PC-9 (cell line): ENCODE results near the gene TMEM131L. TPM values are rescaled to one million over a fixed set of nuclear protein-coding genes. Genes with fewer than 3 reads are reported as not detected.

ENCODE experiments used
- BruUV-seq: library from RNA; stranded (reverse); fragments of 400-500 nt; replicated peaks from 2 replicates; lab custom pipeline; 2021; lab: Mats Ljungman, UMichigan
- CTCF ChIA-PET: fragments of 300-600 bp; sonication (Branson Sonifier 250); formaldehyde crosslinking; loops from one replicate; lab custom pipeline; 2022; ENCODE audit warnings: antibody characterized with exemption; lab: Charles Lee
- POLR2A ChIA-PET: fragments of 300-600 bp; sonication (Branson Sonifier 250); formaldehyde crosslinking; loops from one replicate; lab custom pipeline; 2022; ENCODE audit warnings: antibody characterized with exemption; ENCODE audit not compliant: unreplicated experiment; lab: Charles Lee
- DNase-seq, 2 experiments: peaks; one replicate each; pipeline versions ENCODE4 v3.0.0 to v3.0.0-alpha.2; 2015 to 2022; ENCODE audit warnings: mixed read lengths in 1 of 2
- H2AFZ ChIP-seq: fragments of 200-600 bp; sonication (generic); 2 replicates; pipeline ENCODE4 v1.8.1; 2017; ENCODE audit warnings: antibody characterized with exemption
- H3F3A ChIP-seq: fragments of 200-600 bp; sonication (generic); 2 replicates; pipeline ENCODE4 v1.8.1; 2017; ENCODE audit warnings: antibody characterized with exemption, mild to moderate bottlenecking, low read depth; ENCODE audit not compliant: insufficient read depth
- H3K27ac ChIP-seq: fragments of 200-600 bp; sonication (generic); 2 replicates; pipeline ENCODE4 v1.6.1; 2016; ENCODE audit warnings: mixed run types
- H3K27me3 ChIP-seq: fragments of 200-600 bp; sonication (generic); 2 replicates; pipeline ENCODE4 v1.6.1; 2016; ENCODE audit warnings: low read depth, mixed run types; ENCODE audit not compliant: insufficient read depth
- H3K36me3 ChIP-seq: fragments of 200-600 bp; sonication (generic); 2 replicates; pipeline ENCODE4 v1.6.1; 2016; ENCODE audit warnings: low read depth, mixed run types
- H3K4me1 ChIP-seq: fragments of 200-600 bp; sonication (generic); replicated peaks from 2 replicates; pipeline ENCODE4 v1.6.1; 2016; ENCODE audit warnings: mixed run types; ENCODE audit not compliant: insufficient read depth
- H3K4me2 ChIP-seq: fragments of 200-600 bp; sonication (generic); 2 replicates; pipeline ENCODE4 v1.6.1; 2017; ENCODE audit warnings: mixed run types
- H3K4me3 ChIP-seq: fragments of 200-600 bp; sonication (generic); 2 replicates; pipeline ENCODE4 v1.6.1; 2016; ENCODE audit warnings: mixed run types
- H3K79me2 ChIP-seq: fragments of 200-600 bp; sonication (generic); 2 replicates; pipeline ENCODE4 v1.6.1; 2017; ENCODE audit warnings: low read depth, mixed run types
- H3K9me2 ChIP-seq: fragments of 200-600 bp; sonication (generic); 2 replicates; pipeline ENCODE4 v1.8.1; 2017; ENCODE audit warnings: mild to moderate bottlenecking; ENCODE audit not compliant: insufficient read depth
- H3K9me3 ChIP-seq: fragments of 200-600 bp; sonication (generic); 2 replicates; pipeline ENCODE4 v1.8.1; 2016; ENCODE audit warnings: low read depth; ENCODE audit not compliant: insufficient read depth
- H4K20me1 ChIP-seq: fragments of 200-600 bp; sonication (generic); 2 replicates; pipeline ENCODE4 v1.8.1; 2017; ENCODE audit not compliant: insufficient read depth
- EZH2 ChIP-seq: fragments of 200-600 bp; sonication (generic); IDR thresholded peaks from 2 replicates; pipeline ENCODE4 v1.8.0; 2017; ENCODE audit warnings: antibody characterized with exemption, low read depth
- intact Hi-C: fragments of 100-400 bp; cut with micrococcal nuclease; formaldehyde crosslinking; loops from one replicate; pipeline ENCODE4 v1.10.0; 2022; ENCODE audit not compliant: unreplicated experiment
- total RNA-seq: library from RNA; stranded (reverse); gene quantifications from 2 replicates; pipeline ENCODE4 v1.2.3, GENCODE V29; 2021
- TF ChIP-seq, protein P1 (sequence below): fragments of 200-600 bp; sonication (generic); conservative IDR thresholded peaks from 2 replicates; pipeline ENCODE4 v1.6.1; 2017; ENCODE audit warnings: mixed run types, antibody characterized with exemption, mild to moderate bottlenecking, moderate library complexity

The TMEM131L gene
- total RNA-seq, 1 experiment from 2014 or later: 3.8 TPM

DNA sequence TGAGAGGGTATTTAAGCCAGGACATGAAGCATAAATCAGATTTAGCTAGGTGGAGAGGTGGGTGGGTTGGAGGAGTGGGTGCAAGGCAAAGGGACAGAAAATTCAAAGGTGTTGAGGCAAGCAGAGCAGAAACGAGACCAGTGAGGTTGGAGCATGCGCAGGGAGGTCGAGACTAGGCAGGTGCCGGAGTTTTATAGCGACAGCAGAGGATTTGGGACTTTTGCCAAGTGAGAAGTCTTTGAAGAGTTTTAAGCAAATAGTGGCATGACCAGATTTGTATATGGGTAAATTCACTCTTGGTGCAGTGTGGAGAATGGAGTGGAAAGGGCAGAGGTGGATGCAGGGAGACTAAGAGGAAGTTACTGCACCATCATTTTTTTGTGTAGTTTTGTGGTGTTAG is 110.9 kb downstream of the TMEM131L start:
- ChIA-PET POLR2A (no interaction called here), CTCF (interaction anchor here (0.7 kb wide), 1 partner anchor 939 kb away, joined by 5 read pairs; no protein-coding TSS in a partner anchor)
- Histone ChIP-seq H3K9me2 (no peaks in the 10 kb centered on the region), H4K20me1 (no peaks in the 10 kb centered on the region), H3K4me1 (no peaks in the 10 kb centered on the region), H3K36me3 (no peaks in the 10 kb centered on the region), H3K9me3 (no peaks in the 10 kb centered on the region), H3K4me2 (no peak overlapping the region), H3K79me2 (no peaks in the 10 kb centered on the region), H3K27me3 (no peaks in the 10 kb centered on the region), H2AFZ (no peak overlapping the region), H3K4me3 (no peak overlapping the region), H3F3A (no peaks in the 10 kb centered on the region), H3K27ac (no peak overlapping the region)
- no peak for DNase-seq
- intact Hi-C loops: loop anchor here (5.0 to 10.0 kb wide), 2 partner anchors 175 to 342 kb away; no protein-coding TSS in a partner anchor
- no TSS peak for BruUV-seq
- TF ChIP-seq, protein P1, sequence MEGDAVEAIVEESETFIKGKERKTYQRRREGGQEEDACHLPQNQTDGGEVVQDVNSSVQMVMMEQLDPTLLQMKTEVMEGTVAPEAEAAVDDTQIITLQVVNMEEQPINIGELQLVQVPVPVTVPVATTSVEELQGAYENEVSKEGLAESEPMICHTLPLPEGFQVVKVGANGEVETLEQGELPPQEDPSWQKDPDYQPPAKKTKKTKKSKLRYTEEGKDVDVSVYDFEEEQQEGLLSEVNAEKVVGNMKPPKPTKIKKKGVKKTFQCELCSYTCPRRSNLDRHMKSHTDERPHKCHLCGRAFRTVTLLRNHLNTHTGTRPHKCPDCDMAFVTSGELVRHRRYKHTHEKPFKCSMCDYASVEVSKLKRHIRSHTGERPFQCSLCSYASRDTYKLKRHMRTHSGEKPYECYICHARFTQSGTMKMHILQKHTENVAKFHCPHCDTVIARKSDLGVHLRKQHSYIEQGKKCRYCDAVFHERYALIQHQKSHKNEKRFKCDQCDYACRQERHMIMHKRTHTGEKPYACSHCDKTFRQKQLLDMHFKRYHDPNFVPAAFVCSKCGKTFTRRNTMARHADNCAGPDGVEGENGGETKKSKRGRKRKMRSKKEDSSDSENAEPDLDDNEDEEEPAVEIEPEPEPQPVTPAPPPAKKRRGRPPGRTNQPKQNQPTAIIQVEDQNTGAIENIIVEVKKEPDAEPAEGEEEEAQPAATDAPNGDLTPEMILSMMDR: no peak
- no peak for TF ChIP-seq EZH2

DNA sequence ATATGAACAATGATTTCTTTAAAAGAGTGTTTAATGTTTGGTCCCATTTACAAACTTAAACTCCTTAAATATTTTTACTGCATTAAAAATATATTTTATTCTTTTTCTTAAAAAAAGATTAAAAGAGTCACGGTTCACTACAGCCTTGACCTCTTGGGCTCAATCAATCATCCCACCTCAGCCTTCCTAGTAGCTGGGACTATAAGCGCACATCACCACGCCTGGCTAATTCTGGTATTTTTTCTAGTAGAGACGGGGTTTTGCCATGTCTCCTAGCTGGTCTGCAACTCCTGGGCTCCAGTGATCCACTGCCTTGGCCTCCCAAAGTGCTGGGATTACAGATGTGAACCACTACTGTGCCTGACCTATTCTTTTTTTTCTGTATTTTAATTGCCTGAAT is 113.2 kb downstream of the TMEM131L start:
- Histone ChIP-seq H3K4me3 (no peak overlapping the region), H3K27ac (no peak overlapping the region), H3K27me3 (no peaks in the 10 kb centered on the region), H3F3A (no peaks in the 10 kb centered on the region), H3K9me2 (no peaks in the 10 kb centered on the region), H3K79me2 (no peaks in the 10 kb centered on the region), H3K9me3 (no peaks in the 10 kb centered on the region), H4K20me1 (no peaks in the 10 kb centered on the region), H3K36me3 (no peaks in the 10 kb centered on the region), H3K4me1 (no peaks in the 10 kb centered on the region), H2AFZ (no peak overlapping the region), H3K4me2 (no peak overlapping the region)
- no peak for DNase-seq
- intact Hi-C loops: loop anchor here (5.0 to 10.0 kb wide), 2 partner anchors 173 to 345 kb away; no protein-coding TSS in a partner anchor
- no TSS peak for BruUV-seq
- POLR2A ChIA-PET: no interaction called here
- TF ChIP-seq, protein P1: no peak
- TF ChIP-seq EZH2: no peak
- CTCF ChIA-PET: no interaction called here

DNA sequence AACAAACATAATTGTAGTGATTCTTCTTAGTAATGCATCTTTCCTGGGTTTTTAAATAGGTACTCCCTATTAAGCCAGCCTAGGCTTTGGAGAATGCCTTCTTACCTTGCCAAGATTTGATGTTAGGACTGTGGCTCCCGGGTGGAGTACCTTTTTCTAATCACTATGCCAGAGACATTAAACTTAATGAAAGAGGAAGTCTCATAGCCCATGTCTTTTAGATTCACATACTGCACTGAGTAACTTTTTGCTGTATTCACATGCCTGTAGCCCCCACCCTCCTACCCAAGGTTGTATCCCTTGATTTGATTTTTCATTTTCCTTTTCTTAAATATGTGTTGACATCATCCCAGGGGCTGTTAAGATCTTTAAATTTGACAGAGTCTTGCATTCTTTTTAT is 113.7 kb downstream of the TMEM131L start:
- CTCF ChIA-PET: no interaction called here

More for the DNA sequence above, 113.7 kb downstream of the TMEM131L start:
- intact Hi-C loops: loop anchor here (5.0 to 10.0 kb wide), 2 partner anchors 172 to 345 kb away; no protein-coding TSS in a partner anchor
- H3F3A ChIP-seq: no peaks in the 10 kb centered on the region
- no peaks in the 10 kb centered on the region for H3K4me1 ChIP-seq
- no peak overlapping the region for H2AFZ ChIP-seq
- no peaks in the 10 kb centered on the region for H3K27me3 ChIP-seq
- H3K4me3 ChIP-seq: no peak overlapping the region
- no peak for DNase-seq
- H4K20me1 ChIP-seq: no peaks in the 10 kb centered on the region
- no TSS peak for BruUV-seq
- POLR2A ChIA-PET: no interaction called here
- H3K9me3 ChIP-seq: no peaks in the 10 kb centered on the region
- H3K27ac ChIP-seq: no peak overlapping the region
- no peak overlapping the region for H3K4me2 ChIP-seq
- H3K79me2 ChIP-seq: no peaks in the 10 kb centered on the region
- TF ChIP-seq, protein P1: no peak
- TF ChIP-seq EZH2: no peak
- no peaks in the 10 kb centered on the region for H3K36me3 ChIP-seq
- H3K9me2 ChIP-seq: no peaks in the 10 kb centered on the region
